Caco-2 (cell line): ENCODE measurements around the gene AQP5. TPM values are rescaled to one million over a fixed set of nuclear protein-coding genes. Genes with fewer than 3 reads are reported as not detected.

Experiments
- BruUV-seq: library from RNA; stranded (reverse); fragments of 400-500 nt; replicated peaks from 2 replicates; lab custom pipeline; 2021; lab: Mats Ljungman, UMichigan
- CTCF ChIA-PET: fragments of 300-600 bp; sonication (Branson Sonifier 250); formaldehyde crosslinking; loops from one replicate; lab custom pipeline; 2022; ENCODE audit warnings: antibody characterized with exemption; lab: Charles Lee
- POLR2A ChIA-PET: fragments of 300-600 bp; sonication (Branson Sonifier 250); formaldehyde crosslinking; loops from one replicate; lab custom pipeline; 2022; ENCODE audit warnings: antibody characterized with exemption; lab: Charles Lee
- DNase-seq, 2 experiments: peaks; one replicate each; pipeline versions ENCODE4 v3.0.0 to v3.0.0-alpha.2; 2020 to 2022
- H3K27me3 ChIP-seq: replicated peaks from 2 replicates; pipeline ENCODE4 v1.6.0; 2011; ENCODE audit warnings: low read length; ENCODE audit not compliant: control insufficient read depth, insufficient read depth
- H3K36me3 ChIP-seq: 2 replicates; pipeline ENCODE4 v1.5.1; 2011; ENCODE audit warnings: low read length; ENCODE audit not compliant: control insufficient read depth, insufficient read depth
- H3K4me1 ChIP-seq: fragments of 250-450 bp; sonication (Bioruptor Pico); 2 replicates; pipeline ENCODE4 v1.5.1; 2020; ENCODE audit warnings: mild to moderate bottlenecking
- H3K4me3 ChIP-seq: 2 replicates; pipeline ENCODE4 v1.5.1; 2011; ENCODE audit warnings: low read depth, mild to moderate bottlenecking, control low read depth, low read length
- H3K9me3 ChIP-seq: fragments of 250-450 bp; sonication (Bioruptor Pico); 2 replicates; pipeline ENCODE4 v1.5.1; 2020; ENCODE audit warnings: mild to moderate bottlenecking, moderate library complexity
- H3K27ac Mint-ChIP-seq: one replicate; pipeline ENCODE4 v1.8.0; 2022; ENCODE audit warnings: mixed read lengths; ENCODE audit not compliant: unreplicated experiment
- H3K27me3 Mint-ChIP-seq: one replicate; pipeline ENCODE4 v1.8.0; 2022; ENCODE audit warnings: mixed read lengths; ENCODE audit not compliant: insufficient read depth, unreplicated experiment
- H3K36me3 Mint-ChIP-seq: one replicate; pipeline ENCODE4 v1.8.0; 2022; ENCODE audit warnings: mild to moderate bottlenecking, mixed read lengths; ENCODE audit not compliant: insufficient read depth, unreplicated experiment
- H3K4me1 Mint-ChIP-seq: one replicate; pipeline ENCODE4 v1.8.0; 2022; ENCODE audit warnings: low read depth, mixed read lengths; ENCODE audit not compliant: unreplicated experiment
- H3K4me3 Mint-ChIP-seq: one replicate; pipeline ENCODE4 v1.8.0; 2022; ENCODE audit warnings: mild to moderate bottlenecking, moderate library complexity, mixed read lengths; ENCODE audit not compliant: unreplicated experiment
- H3K9me3 Mint-ChIP-seq: one replicate; pipeline ENCODE4 v1.8.0; 2022; ENCODE audit warnings: mixed read lengths; ENCODE audit not compliant: unreplicated experiment
- intact Hi-C: fragments of 100-400 bp; cut with micrococcal nuclease; formaldehyde crosslinking; loops from one replicate; pipeline ENCODE4 v1.10.0; 2022; ENCODE audit not compliant: unreplicated experiment
- total RNA-seq: library from RNA; stranded (reverse); gene quantifications from 2 replicates; pipeline ENCODE4 v1.2.3, GENCODE V29; 2022
- TF ChIP-seq, protein P1 (sequence below), 2 experiments: fragments of 200-600 bp in 1 of 2; IDR thresholded peaks; 1 replicate in 1 of 2; 2 replicates in 1 of 2; pipeline versions ENCODE4 v1.5.1 to v1.8.0; 2011 to 2022; ENCODE audit warnings: antibody characterized with exemption in 1 of 2, control low read depth in 1 of 2, inconsistent platforms in 1 of 2, low read depth in 1 of 2, low read length in 1 of 2, mild to moderate bottlenecking in 1 of 2, moderate library complexity in 1 of 2; ENCODE audit not compliant: insufficient read depth in 1 of 2, severe bottlenecking in 1 of 2, unreplicated experiment in 1 of 2

AQP5 gene
- total RNA-seq, 1 experiment from 2014 or later, result not detected

GRCh38 chr12:49928471-49928870 is 33.2 kb upstream of the AQP5 start:
- POLR2A ChIA-PET, result interaction anchor here (0.6 kb wide), 1 partner anchor 233 kb away, joined by 6 read pairs; no protein-coding TSS in a partner anchor
- CTCF ChIA-PET, result interaction anchor here (0.9 to 1.1 kb wide), 2 partner anchors 39 to 62 kb away, joined by 3 to 4 read pairs; no protein-coding TSS in a partner anchor
- no TSS peak for BruUV-seq
- Histone ChIP-seq H3K4me1 (no peaks in the 10 kb centered on the region), H3K4me3 (no peak overlapping the region), H3K27me3 (no peaks in the 10 kb centered on the region), H3K9me3 (no peaks in the 10 kb centered on the region), H3K36me3 (no peaks in the 10 kb centered on the region)
- intact Hi-C loops, result no loop called here
- Mint-ChIP-seq H3K9me3 (no peaks in the 10 kb centered on the region), H3K4me1 (no peaks in the 10 kb centered on the region), H3K4me3 (no peak overlapping the region), H3K36me3 (no peaks in the 10 kb centered on the region), H3K27ac (no peak overlapping the region), H3K27me3 (no peaks in the 10 kb centered on the region)
- no peak for DNase-seq
- TF ChIP-seq, protein P1, sequence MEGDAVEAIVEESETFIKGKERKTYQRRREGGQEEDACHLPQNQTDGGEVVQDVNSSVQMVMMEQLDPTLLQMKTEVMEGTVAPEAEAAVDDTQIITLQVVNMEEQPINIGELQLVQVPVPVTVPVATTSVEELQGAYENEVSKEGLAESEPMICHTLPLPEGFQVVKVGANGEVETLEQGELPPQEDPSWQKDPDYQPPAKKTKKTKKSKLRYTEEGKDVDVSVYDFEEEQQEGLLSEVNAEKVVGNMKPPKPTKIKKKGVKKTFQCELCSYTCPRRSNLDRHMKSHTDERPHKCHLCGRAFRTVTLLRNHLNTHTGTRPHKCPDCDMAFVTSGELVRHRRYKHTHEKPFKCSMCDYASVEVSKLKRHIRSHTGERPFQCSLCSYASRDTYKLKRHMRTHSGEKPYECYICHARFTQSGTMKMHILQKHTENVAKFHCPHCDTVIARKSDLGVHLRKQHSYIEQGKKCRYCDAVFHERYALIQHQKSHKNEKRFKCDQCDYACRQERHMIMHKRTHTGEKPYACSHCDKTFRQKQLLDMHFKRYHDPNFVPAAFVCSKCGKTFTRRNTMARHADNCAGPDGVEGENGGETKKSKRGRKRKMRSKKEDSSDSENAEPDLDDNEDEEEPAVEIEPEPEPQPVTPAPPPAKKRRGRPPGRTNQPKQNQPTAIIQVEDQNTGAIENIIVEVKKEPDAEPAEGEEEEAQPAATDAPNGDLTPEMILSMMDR (IDR thresholded peaks at IDR 0.05; ENCODE audit: insufficient read depth in 1 of 2, low read depth in 1 of 2, low read length in 1 of 2, severe bottlenecking in 1 of 2, unreplicated experiment in 1 of 2), result no peak

- H3K4me1 Mint-ChIP-seq, result no peaks in the 10 kb centered on the region
- H3K4me3 ChIP-seq, result no peak overlapping the region
- H3K36me3 Mint-ChIP-seq, result no peaks in the 10 kb centered on the region
- no peak overlapping the region for H3K27ac Mint-ChIP-seq
- H3K4me3 Mint-ChIP-seq, result no peak overlapping the region
- no peaks in the 10 kb centered on the region for H3K36me3 ChIP-seq
- H3K27me3 Mint-ChIP-seq, result no peaks in the 10 kb centered on the region
- no peaks in the 10 kb centered on the region for H3K9me3 Mint-ChIP-seq
- BruUV-seq, result no TSS peak
- no peak for DNase-seq
- POLR2A ChIA-PET, result no interaction called here
- CTCF ChIA-PET, result interaction anchor here (0.5 kb wide), 1 partner anchor 84 kb away, joined by 8 read pairs; no protein-coding TSS in a partner anchor
- intact Hi-C loops, result no loop called here
- TF ChIP-seq, protein P1 (IDR thresholded peaks at IDR 0.05; ENCODE audit: insufficient read depth in 1 of 2, low read depth in 1 of 2, low read length in 1 of 2, severe bottlenecking in 1 of 2, unreplicated experiment in 1 of 2), result no peak
- H3K27me3 ChIP-seq, result no peaks in the 10 kb centered on the region
- no peaks in the 10 kb centered on the region for H3K9me3 ChIP-seq
- H3K4me1 ChIP-seq, result no peaks in the 10 kb centered on the region
Observed at GRCh38 chr12:49929581-49929980, 32.1 kb upstream of the AQP5 start.

DNA sequence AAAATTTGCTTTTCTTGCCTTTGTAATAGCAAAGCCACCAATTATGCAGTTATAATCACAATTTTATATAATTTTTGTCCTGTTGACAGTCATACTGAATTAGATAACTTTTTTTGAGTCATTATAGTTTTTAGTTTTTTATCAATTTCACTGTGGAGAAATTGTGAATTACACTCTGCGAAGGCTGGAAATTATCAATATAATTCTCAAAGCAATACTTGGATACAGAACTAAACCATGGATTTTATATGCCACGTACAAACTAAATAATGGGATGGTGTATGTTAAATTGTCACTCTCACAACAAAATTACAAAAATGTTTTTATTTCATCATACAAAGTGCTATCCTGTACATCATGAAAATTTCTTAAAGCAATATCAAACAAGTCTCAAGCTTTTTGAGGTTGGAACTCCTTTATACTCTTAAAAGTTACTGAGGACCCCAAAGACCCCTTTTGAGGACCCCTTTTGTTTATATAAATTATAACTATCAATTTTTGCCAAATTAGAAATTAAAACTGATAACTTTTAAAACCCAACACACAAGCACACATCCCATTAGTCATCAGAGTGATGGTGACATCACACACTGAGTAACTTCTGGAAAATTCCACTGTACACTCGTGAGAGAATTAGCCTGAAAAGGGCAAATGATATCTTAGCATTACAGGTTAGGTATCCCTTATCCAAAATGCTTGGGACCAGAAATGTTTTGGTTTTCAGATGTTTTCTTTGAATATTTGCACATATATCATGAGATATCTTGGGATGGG is 31.0 kb upstream of the AQP5 start:
- intact Hi-C loops, result no loop called here
- TF ChIP-seq, protein P1 (IDR thresholded peaks at IDR 0.05; ENCODE audit: insufficient read depth in 1 of 2, low read depth in 1 of 2, low read length in 1 of 2, severe bottlenecking in 1 of 2, unreplicated experiment in 1 of 2), result no peak
- POLR2A ChIA-PET, result no interaction called here

More for the DNA sequence above, 31.0 kb upstream of the AQP5 start:
- no peaks in the 10 kb centered on the region for H3K9me3 ChIP-seq
- Mint-ChIP-seq H3K36me3 (no peaks in the 10 kb centered on the region), H3K4me1 (no peaks in the 10 kb centered on the region), H3K4me3 (no peak overlapping the region), H3K27ac (no peak overlapping the region), H3K9me3 (no peaks in the 10 kb centered on the region), H3K27me3 (no peaks in the 10 kb centered on the region)
- CTCF ChIA-PET, result no interaction called here
- H3K27me3 ChIP-seq, result no peaks in the 10 kb centered on the region
- H3K36me3 ChIP-seq, result no peaks in the 10 kb centered on the region
- no peak for DNase-seq
- BruUV-seq, result no TSS peak
- no peak overlapping the region for H3K4me3 ChIP-seq
- H3K4me1 ChIP-seq, result no peaks in the 10 kb centered on the region
